ENCODE results near the gene WBP4. TPM values are rescaled to one million over a fixed set of nuclear protein-coding genes. Genes with fewer than 3 reads are reported as not detected.
A peak's percentile ranks its signal among the peaks of the same experiment; 100 is the strongest.

Gene WBP4
- total and polyA plus RNA-seq, 2 of the 4 experiments (the other 2 are of a cell fraction) = 4.3 to 11.0 TPM

GRCh38 chr13:41061075-41061913 lies at the start of gene WBP4 (continued):
- TF ChIP-seq USF2 (IDR thresholded peaks at IDR 0.05; ENCODE audit: low read depth, low read length) = no peak
- peak; percentile 59 for TF ChIP-seq BHLHE40 (IDR thresholded peaks at IDR 0.05; ENCODE audit: low read depth, low read length)
- no peak for TF ChIP-seq MAFK (IDR thresholded peaks at IDR 0.05; ENCODE audit: low read depth, low read length)
- TF ChIP-seq POLR2A (IDR thresholded peaks at IDR 0.05; ENCODE audit: low read depth, low read length) = peak; percentile 68; the same call in 1 of the 2 replicates
- no peak for TF ChIP-seq SMC3 (IDR thresholded peaks at IDR 0.05; ENCODE audit: low read depth, low read length)

GRCh38 chr13:41012536-41012935 lies 48.8 kb upstream of the WBP4 start:
- no peak for ATAC-seq (ENCODE audit: low read depth)
- no peak overlapping the region for H4K91ac ChIP-seq (ENCODE audit: insufficient read depth, low read depth, low read length)
- POLR2A ChIA-PET (ENCODE audit: unreplicated experiment) = no interaction called here
- no peak overlapping the region for H3K27ac ChIP-seq (ENCODE audit: insufficient read depth, low read length)
- peaks cover 23 to 48% of the 10 kb centered on the region in 2 experiments for H3K79me1 ChIP-seq (ENCODE audit: low read depth in 1 of 2, low read length in 2 of 2)
- no peak overlapping the region for H3K23ac ChIP-seq (ENCODE audit: low read depth, low read length)
- 100% methylated on average over 1 of the region's 2 CpGs; no CpG with 5 or more reads in 1 of the 2 experiments for WGBS, 2 experiments (ENCODE audit: extremely low coverage in 2 of 2, insufficient read length in 1 of 2)
- intact Hi-C loops (cut with micrococcal nuclease) = no loop called here
- H2BK5ac ChIP-seq (ENCODE audit: low read depth, low read length, poor library complexity, severe bottlenecking) = no peak overlapping the region
- H3K14ac ChIP-seq (replicated peaks; ENCODE audit: low read depth, low read length) = no peak overlapping the region
- H3K56ac ChIP-seq (ENCODE audit: extremely low read depth, insufficient read depth, low read length) = no peak overlapping the region
- H3K4me3 ChIP-seq (ENCODE audit: insufficient read depth, low read depth, low read length) = no peak overlapping the region
- H4K20me1 ChIP-seq (ENCODE audit: insufficient read depth, low read length) = peaks cover 25% of the 10 kb centered on the region
- CTCF ChIA-PET = no interaction called here
- H4K5ac ChIP-seq (ENCODE audit: low read depth, low read length) = no peak overlapping the region
- no peak overlapping the region for H2AK5ac ChIP-seq (ENCODE audit: low read depth, low read length)
- H3K4me1 ChIP-seq (ENCODE audit: control insufficient read depth, insufficient read depth, low read length) = peaks cover 2% of the 10 kb centered on the region
- no peak overlapping the region for H4K8ac ChIP-seq (ENCODE audit: low read depth in 2 of 2, low read length in 2 of 2)
- no peaks in the 10 kb centered on the region for H3K27me3 ChIP-seq (ENCODE audit: control insufficient read depth, insufficient read depth, low read length)
- no peak overlapping the region for H2AK9ac ChIP-seq (replicated peaks; ENCODE audit: low read depth, low read length, poor library complexity)
- no peak overlapping the region for H3K4ac ChIP-seq (ENCODE audit: low read depth, low read length)
- TF ChIP-seq SMC3 (IDR thresholded peaks at IDR 0.05; ENCODE audit: low read depth, low read length) (no peak), MXI1 (IDR thresholded peaks at IDR 0.05; ENCODE audit: borderline replicate concordance, low read depth, low read length) (no peak), MAFK (IDR thresholded peaks at IDR 0.05; ENCODE audit: low read depth, low read length) (no peak), RCOR1 (IDR thresholded peaks at IDR 0.05; ENCODE audit: insufficient replicate concordance, low read length) (no peak), RFX5 (IDR thresholded peaks at IDR 0.05; ENCODE audit: low read depth, low read length) (no peak)
- dilution Hi-C loops (cut with HindIII; ENCODE audit: low sequenced_read_pairs, unreplicated experiment) = no loop called here
- no peak overlapping the region for H2BK120ac ChIP-seq (ENCODE audit: low read depth, low read length)
- no peak overlapping the region for H2BK15ac ChIP-seq (ENCODE audit: low read depth, low read length)
- 0 out of 2 replicates have a peak, but pooled peaks cover 3% of the 10 kb centered on the region for H3K36me3 ChIP-seq (ENCODE audit: control insufficient read depth, insufficient read depth, low read length)
- BruUV-seq (replicated peaks) = no TSS peak
- no peak overlapping the region for H3K18ac ChIP-seq (ENCODE audit: low read depth, low read length)
- no peak overlapping the region for H3K4me2 ChIP-seq (ENCODE audit: low read depth, low read length)
- peaks cover 3% of the 10 kb centered on the region; the same call in 1 of the 2 replicates for H3K9me1 ChIP-seq (ENCODE audit: insufficient read depth, low read length)
- DNase-seq = no peak
- H3K9ac ChIP-seq (ENCODE audit: low read depth, low read length) = no peak overlapping the region
- H2BK20ac ChIP-seq (ENCODE audit: low read depth, low read length) = no peak overlapping the region
- H2AFZ ChIP-seq (replicated peaks; ENCODE audit: low read length, poor library complexity) = no peak overlapping the region
- no peaks in the 10 kb centered on the region for H3K9me3 ChIP-seq (ENCODE audit: control insufficient read depth, insufficient read depth, low read length)
- in situ Hi-C loops (cut with MboI; ENCODE audit: low sequenced_read_pairs) = no loop called here

Data from IMR-90 (cell line).